HG02973 (cell line): ENCODE data around the gene IL4R.

Experiments
- ATAC-seq: cut with Tn5 transposase; IDR thresholded peaks from one replicate; pipeline ENCODE4 v1.9.1; 2021; ENCODE audit warnings: moderate library complexity; ENCODE audit not compliant: unreplicated experiment

IL4R gene

DNA sequence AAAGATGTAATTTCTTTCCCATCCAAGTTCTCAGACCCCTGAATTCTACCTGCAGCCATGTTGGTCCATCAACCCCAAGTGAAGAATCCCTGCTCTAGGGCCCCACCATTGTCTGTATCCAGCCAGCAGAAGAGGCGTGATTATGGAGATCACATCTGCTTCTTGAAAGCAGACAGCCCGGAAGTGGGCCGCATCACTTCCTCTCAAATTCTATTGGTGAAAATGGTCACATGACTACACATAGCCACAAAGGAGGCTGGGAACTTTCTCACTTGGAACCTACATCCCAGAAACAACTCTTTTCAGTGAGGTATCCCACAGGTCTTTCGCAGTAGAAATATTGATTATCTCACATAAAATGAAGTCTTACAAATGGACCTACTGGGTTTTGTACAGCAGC, 40.1 kb downstream of the IL4R start:
- no peak for ATAC-seq

DNA sequence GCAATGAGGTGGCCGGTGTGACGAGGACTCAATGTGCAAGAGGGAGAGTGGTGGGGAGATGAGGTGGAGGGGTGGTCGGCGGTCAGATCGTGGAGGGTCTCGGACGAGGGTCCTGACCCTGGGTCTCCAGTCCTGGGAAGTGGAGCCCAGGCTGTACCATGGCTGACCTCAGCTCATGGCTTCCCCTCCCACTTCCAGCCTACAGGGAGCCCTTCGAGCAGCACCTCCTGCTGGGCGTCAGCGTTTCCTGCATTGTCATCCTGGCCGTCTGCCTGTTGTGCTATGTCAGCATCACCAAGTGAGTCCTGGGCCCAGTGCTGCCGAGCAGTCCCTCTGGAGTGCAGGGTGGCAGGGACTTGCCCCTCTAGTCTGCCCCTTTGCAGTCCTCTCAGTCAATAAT, 41.8 kb downstream of the IL4R start:
- ATAC-seq: no peak

DNA sequence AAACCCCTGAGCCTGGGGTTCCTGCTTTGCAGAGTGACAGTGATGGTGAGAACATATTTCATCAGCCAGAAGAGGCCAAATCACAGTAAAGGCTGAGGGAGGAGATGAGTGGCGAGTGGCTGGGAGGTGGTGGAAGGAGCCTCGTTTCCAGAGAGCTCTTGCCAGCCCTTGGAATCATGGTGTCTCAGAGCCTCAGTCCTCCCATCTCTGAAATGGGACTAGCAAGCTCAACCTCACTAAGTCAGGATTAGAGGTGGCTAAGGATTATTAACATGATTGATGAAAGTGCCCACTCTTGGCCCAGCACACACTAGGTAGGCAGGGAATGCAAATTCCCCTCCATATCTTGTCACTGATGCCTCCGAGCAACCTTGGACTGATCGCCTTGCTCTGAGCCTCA, 43.0 kb downstream of the IL4R start:
- no peak for ATAC-seq

DNA sequence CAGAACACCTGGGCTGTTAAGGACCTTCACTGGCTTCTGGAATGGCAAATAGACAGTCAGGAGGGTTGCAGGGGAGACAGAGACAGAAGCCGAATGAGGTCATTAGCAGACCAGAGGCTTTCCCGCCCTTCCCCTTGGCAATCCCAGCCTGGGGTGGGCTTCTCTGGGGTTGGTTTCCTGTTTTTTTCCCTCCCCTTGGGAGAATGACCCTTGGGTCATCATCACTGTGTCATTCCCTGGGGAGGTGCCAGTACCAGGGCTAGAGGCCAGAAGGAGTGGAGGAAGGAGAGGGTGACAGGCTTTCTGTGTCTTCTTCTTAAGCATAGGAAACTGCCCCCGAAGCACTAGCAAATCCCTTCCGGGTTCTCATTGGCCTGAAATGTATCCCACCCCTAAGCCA, 45.3 kb downstream of the IL4R start:
- no peak for ATAC-seq

GRCh38 chr16:27359615-27360014, 45.8 kb downstream of the IL4R start:
- no peak for ATAC-seq

- no peak for ATAC-seq
These were observed 48.2 kb downstream of the IL4R start for GRCh38 chr16:27361987-27362386.

- ATAC-seq: no peak
These were observed 48.9 kb downstream of the IL4R start for GRCh38 chr16:27362570-27363245.

DNA sequence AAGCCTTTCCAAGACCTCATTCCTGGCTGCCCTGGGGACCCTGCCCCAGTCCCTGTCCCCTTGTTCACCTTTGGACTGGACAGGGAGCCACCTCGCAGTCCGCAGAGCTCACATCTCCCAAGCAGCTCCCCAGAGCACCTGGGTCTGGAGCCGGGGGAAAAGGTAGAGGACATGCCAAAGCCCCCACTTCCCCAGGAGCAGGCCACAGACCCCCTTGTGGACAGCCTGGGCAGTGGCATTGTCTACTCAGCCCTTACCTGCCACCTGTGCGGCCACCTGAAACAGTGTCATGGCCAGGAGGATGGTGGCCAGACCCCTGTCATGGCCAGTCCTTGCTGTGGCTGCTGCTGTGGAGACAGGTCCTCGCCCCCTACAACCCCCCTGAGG, 49.5 kb downstream of the IL4R start:
- no peak for ATAC-seq

DNA sequence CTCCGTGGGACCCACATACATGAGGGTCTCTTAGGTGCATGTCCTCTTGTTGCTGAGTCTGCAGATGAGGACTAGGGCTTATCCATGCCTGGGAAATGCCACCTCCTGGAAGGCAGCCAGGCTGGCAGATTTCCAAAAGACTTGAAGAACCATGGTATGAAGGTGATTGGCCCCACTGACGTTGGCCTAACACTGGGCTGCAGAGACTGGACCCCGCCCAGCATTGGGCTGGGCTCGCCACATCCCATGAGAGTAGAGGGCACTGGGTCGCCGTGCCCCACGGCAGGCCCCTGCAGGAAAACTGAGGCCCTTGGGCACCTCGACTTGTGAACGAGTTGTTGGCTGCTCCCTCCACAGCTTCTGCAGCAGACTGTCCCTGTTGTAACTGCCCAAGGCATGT, 50.0 kb downstream of the IL4R start:
- ATAC-seq: no peak

DNA sequence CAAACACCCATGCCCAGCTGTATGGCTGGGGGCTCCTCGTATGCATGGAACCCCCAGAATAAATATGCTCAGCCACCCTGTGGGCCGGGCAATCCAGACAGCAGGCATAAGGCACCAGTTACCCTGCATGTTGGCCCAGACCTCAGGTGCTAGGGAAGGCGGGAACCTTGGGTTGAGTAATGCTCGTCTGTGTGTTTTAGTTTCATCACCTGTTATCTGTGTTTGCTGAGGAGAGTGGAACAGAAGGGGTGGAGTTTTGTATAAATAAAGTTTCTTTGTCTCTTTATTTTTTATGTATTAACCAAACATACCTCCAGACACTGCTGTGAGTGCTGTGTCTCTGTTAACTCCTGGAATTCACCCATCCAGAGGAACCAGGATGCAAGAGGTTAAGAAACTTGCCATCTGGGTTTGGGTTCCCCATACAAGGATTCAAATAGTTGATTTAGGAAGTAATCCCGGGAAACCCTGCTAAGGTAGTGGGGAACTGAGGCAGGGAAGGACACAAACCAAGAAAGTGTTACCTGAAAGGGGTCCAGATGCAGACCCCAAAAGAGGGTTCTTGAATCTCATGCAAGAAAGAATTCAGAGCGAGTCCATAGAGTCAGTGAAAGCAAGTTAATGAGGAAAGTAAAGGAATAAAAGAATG, 50.8 kb downstream of the IL4R start:
- ATAC-seq: no peak

GRCh38 chr16:27365142-27366089, 51.6 kb downstream of the IL4R start:
- ATAC-seq: no peak

- ATAC-seq: no peak
These were observed 53.1 kb downstream of the IL4R start for GRCh38 chr16:27366687-27367460.

DNA sequence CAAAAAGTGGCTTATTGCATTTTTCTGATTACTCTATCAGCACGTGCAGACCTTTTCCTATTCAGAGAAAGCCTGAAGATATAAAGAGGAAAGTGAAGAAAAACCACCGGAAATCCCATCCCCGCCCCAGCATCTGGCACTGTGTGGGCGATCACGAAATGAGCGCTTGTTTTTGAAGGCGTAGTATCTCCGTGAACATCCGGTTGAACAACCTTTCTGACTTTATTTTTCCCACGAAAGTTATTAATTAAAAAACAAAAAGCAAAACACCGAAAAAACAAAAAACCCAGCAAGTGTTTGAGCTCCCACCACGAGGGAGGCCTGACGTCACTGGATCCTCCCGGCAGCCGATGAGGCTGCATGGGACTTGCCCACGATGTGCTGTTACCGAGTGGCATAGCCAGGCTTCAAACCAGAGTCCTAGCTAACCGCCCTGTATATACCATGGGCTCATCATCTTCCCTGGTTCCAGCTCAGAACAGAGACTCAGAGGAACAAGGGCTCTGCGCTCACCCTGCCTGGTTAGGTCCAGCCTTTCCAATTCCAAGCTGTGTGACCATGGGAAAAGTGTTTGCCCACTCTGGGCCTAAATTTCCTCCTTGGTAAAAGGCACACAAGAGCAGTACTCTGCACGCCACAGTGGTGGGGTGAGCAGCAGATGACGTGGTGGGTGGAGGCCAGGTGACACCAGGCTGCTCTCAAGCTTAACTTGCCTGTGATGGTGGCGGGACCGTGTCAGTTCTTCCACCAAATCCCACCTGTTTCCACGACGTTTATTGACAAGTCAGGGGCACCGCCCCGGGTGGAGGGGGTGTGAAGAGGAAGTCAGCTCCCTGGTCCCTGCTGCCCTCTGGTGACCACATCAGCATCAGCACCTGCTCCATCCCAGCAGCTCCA, 53.9 kb downstream of the IL4R start:
- peak; percentile 58 for ATAC-seq

GRCh38 chr16:27368358-27368722, 54.6 kb downstream of the IL4R start:
- ATAC-seq: no peak

GRCh38 chr16:27369806-27370205, 56.0 kb downstream of the IL4R start:
- no peak for ATAC-seq

GRCh38 chr16:27370318-27370717, 56.5 kb downstream of the IL4R start:
- no peak for ATAC-seq

DNA sequence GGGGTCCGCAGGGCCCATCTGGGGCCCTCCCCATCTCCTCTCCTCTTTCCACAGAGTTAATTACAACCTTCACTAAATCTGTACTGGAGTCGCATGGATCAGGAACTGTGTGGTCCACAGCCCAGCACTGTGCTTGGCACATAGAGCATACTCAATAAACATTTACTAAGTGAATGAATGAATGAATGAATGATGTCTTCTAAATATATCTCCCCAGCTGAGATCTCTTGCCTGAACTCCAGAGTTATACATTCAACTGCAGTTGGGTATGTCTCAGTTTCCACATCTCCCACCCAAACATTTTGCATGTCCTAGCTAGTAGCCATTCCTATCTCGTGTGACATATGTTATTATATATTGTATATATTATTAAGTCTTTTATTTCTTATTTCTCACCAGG, 59.5 kb downstream of the IL4R start:
- ATAC-seq: no peak

- ATAC-seq: peak; percentile 32
These were observed 60.5 kb downstream of the IL4R start for GRCh38 chr16:27374221-27374803.

- peak; percentile 38 for ATAC-seq
These were observed 61.1 kb downstream of the IL4R start for GRCh38 chr16:27374804-27375425.
